ENCODE results near the gene PLXNA4.

The PLXNA4 gene

DNA sequence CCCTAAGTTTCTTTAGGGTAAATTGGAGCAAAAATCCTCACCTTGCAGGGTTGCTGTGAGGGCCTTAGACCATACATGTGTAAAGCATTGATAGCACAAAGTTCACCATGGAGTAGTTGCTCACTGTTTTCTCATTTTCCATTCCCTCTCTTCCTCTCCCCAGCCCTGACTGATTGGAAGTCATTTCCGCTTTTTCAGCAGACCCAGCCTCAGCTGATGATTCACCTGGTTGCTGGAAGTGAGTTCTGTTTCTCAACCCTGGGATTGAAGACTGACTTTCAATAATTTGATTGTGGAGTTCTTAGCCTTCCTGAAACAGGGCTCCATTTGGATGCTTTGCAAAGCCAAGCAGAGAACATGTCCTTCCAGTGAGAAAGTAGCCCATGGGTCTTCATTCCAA lies 107.0 kb downstream of the PLXNA4 start:
- H3K9me2 ChIP-seq (ENCODE audit: low read depth, low read length) = no peaks in the 10 kb centered on the region
- no peaks in the 10 kb centered on the region for H3K36me3 ChIP-seq (ENCODE audit: insufficient read depth, low read length)
- H3K9me3 ChIP-seq (ENCODE audit: low read length) = no peaks in the 10 kb centered on the region
- H3K9ac ChIP-seq (ENCODE audit: low read length) = no peak overlapping the region
- no peaks in the 10 kb centered on the region for H3K79me2 ChIP-seq (ENCODE audit: insufficient read depth, low read length)
- no peaks in the 10 kb centered on the region for H3F3A ChIP-seq (ENCODE audit: insufficient read depth, low read length)
- no peak overlapping the region for H3K4me3 ChIP-seq (ENCODE audit: low read depth, low read length, poor library complexity, severe bottlenecking)
- H3K27ac ChIP-seq (ENCODE audit: low read depth, low read length, poor library complexity, severe bottlenecking) = no peak overlapping the region
- H3K27me3 ChIP-seq (ENCODE audit: insufficient read depth, low read length) = no peaks in the 10 kb centered on the region
- no peak overlapping the region for H3K4me2 ChIP-seq (ENCODE audit: low read length)
- H2AFZ ChIP-seq (ENCODE audit: low read length) = no peak overlapping the region
- no peaks in the 10 kb centered on the region for H4K20me1 ChIP-seq (ENCODE audit: insufficient read depth, low read length)
- TF ChIP-seq, protein P1, sequence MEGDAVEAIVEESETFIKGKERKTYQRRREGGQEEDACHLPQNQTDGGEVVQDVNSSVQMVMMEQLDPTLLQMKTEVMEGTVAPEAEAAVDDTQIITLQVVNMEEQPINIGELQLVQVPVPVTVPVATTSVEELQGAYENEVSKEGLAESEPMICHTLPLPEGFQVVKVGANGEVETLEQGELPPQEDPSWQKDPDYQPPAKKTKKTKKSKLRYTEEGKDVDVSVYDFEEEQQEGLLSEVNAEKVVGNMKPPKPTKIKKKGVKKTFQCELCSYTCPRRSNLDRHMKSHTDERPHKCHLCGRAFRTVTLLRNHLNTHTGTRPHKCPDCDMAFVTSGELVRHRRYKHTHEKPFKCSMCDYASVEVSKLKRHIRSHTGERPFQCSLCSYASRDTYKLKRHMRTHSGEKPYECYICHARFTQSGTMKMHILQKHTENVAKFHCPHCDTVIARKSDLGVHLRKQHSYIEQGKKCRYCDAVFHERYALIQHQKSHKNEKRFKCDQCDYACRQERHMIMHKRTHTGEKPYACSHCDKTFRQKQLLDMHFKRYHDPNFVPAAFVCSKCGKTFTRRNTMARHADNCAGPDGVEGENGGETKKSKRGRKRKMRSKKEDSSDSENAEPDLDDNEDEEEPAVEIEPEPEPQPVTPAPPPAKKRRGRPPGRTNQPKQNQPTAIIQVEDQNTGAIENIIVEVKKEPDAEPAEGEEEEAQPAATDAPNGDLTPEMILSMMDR (IDR thresholded peaks at IDR 0.05; ENCODE audit: low read length) = no peak
- no peak for TF ChIP-seq EZH2 (IDR thresholded peaks at IDR 0.05; ENCODE audit: borderline replicate concordance, low read length)
- H3K4me1 ChIP-seq (ENCODE audit: insufficient read depth, low read length, severe bottlenecking) = no peaks in the 10 kb centered on the region

DNA sequence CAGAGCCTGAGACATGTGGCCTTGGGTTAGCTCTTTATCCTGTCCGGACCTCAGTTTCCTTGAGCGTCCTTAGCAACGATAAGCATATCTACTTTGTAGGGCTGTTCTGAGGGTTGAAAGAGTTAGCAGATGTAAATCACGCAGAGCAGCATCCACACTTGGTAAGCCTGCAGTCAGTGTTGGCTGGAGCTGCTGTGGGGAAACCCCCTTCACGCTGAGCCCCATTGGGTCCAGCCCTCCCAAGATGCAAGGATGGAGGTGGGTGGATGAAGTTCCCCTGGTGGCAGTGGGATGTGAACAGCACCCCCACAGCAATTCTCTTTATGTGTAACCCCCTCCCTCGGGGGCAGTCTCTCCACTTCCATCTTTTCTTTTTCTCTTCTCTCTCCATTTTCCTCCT lies 109.9 kb downstream of the PLXNA4 start:
- no peak overlapping the region for H3K4me3 ChIP-seq (ENCODE audit: low read depth, low read length, poor library complexity, severe bottlenecking)
- no peaks in the 10 kb centered on the region for H3K36me3 ChIP-seq (ENCODE audit: insufficient read depth, low read length)
- H3K27me3 ChIP-seq (ENCODE audit: insufficient read depth, low read length) = no peaks in the 10 kb centered on the region
- no peak overlapping the region for H3K27ac ChIP-seq (ENCODE audit: low read depth, low read length, poor library complexity, severe bottlenecking)
- no peak overlapping the region for H3K4me2 ChIP-seq (ENCODE audit: low read length)
- H3K9ac ChIP-seq (ENCODE audit: low read length) = no peak overlapping the region
- no peaks in the 10 kb centered on the region for H3K9me2 ChIP-seq (ENCODE audit: low read depth, low read length)
- no peaks in the 10 kb centered on the region for H3K9me3 ChIP-seq (ENCODE audit: low read length)
- H3K79me2 ChIP-seq (ENCODE audit: insufficient read depth, low read length) = no peaks in the 10 kb centered on the region
- TF ChIP-seq EZH2 (IDR thresholded peaks at IDR 0.05; ENCODE audit: borderline replicate concordance, low read length) = no peak
- TF ChIP-seq, protein P1 (IDR thresholded peaks at IDR 0.05; ENCODE audit: low read length) = no peak
- H2AFZ ChIP-seq (ENCODE audit: low read length) = no peak overlapping the region
- no peaks in the 10 kb centered on the region for H3K4me1 ChIP-seq (ENCODE audit: insufficient read depth, low read length, severe bottlenecking)
- no peaks in the 10 kb centered on the region for H4K20me1 ChIP-seq (ENCODE audit: insufficient read depth, low read length)
- H3F3A ChIP-seq (ENCODE audit: insufficient read depth, low read length) = no peaks in the 10 kb centered on the region

DNA sequence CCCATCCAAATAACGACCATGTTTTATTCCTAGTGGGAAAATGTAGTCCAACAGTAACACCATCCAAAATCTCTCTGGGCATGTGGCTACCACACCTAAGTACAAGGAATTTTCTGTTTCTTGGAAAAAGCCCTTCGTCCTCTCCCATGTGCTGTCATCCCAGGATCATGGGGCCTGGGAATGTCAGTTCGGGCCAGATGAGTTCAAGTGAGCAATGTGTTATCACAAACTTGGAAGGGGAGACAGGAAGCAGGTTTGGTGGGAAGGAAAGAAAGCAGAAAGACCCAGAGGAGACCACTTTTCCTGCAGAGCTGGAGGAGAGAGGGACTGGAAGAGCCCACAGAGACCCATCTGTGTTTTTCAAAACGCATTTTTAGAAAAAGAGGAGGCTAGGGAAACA lies 110.8 kb downstream of the PLXNA4 start:
- H3K4me3 ChIP-seq (ENCODE audit: low read depth, low read length, poor library complexity, severe bottlenecking) = no peak overlapping the region
- H3K79me2 ChIP-seq (ENCODE audit: insufficient read depth, low read length) = no peaks in the 10 kb centered on the region
- H3K27ac ChIP-seq (ENCODE audit: low read depth, low read length, poor library complexity, severe bottlenecking) = no peak overlapping the region
- no peaks in the 10 kb centered on the region for H3K36me3 ChIP-seq (ENCODE audit: insufficient read depth, low read length)
- no peaks in the 10 kb centered on the region for H3K27me3 ChIP-seq (ENCODE audit: insufficient read depth, low read length)
- no peaks in the 10 kb centered on the region for H3F3A ChIP-seq (ENCODE audit: insufficient read depth, low read length)
- H3K9ac ChIP-seq (ENCODE audit: low read length) = no peak overlapping the region
- H3K4me1 ChIP-seq (ENCODE audit: insufficient read depth, low read length, severe bottlenecking) = no peaks in the 10 kb centered on the region
- no peak overlapping the region for H3K4me2 ChIP-seq (ENCODE audit: low read length)
- TF ChIP-seq EZH2 (IDR thresholded peaks at IDR 0.05; ENCODE audit: borderline replicate concordance, low read length) = no peak
- TF ChIP-seq, protein P1 (IDR thresholded peaks at IDR 0.05; ENCODE audit: low read length) = no peak
- H3K9me2 ChIP-seq (ENCODE audit: low read depth, low read length) = no peaks in the 10 kb centered on the region
- H2AFZ ChIP-seq (ENCODE audit: low read length) = no peak overlapping the region
- no peaks in the 10 kb centered on the region for H4K20me1 ChIP-seq (ENCODE audit: insufficient read depth, low read length)
- H3K9me3 ChIP-seq (ENCODE audit: low read length) = no peaks in the 10 kb centered on the region
